Bladder microvascular endothelial cell (primary cell): Measurements from ENCODE around the gene RPS16. TPM values are rescaled to one million over a fixed set of nuclear protein-coding genes. Genes with fewer than 3 reads are reported as not detected.

Experiments
- total RNA-seq: library from RNA; depleted of rRNA; stranded (reverse); fragments of >200 nt; gene quantifications from 2 replicates; pipeline ENCODE4 v1.2.3, GENCODE V29; 2014

Gene RPS16
- 29.8 and 80.1 TPM in 2 replicates for total RNA-seq

GRCh38 chr19:39435499-39436349, at the start of gene RPS16:
Gene RPS16, minus strand, starts transcription at chr19:39435949. Its CDS starts 54 bp downstream, at chr19:39435895.

GRCh38 chr19:39480337-39481228, 44.8 kb upstream of the RPS16 start, which contains the start of gene TIMM50:
Gene TIMM50, plus strand, starts transcription at chr19:39480838. Its CDS starts 16 bp downstream, at chr19:39480854.

DNA sequence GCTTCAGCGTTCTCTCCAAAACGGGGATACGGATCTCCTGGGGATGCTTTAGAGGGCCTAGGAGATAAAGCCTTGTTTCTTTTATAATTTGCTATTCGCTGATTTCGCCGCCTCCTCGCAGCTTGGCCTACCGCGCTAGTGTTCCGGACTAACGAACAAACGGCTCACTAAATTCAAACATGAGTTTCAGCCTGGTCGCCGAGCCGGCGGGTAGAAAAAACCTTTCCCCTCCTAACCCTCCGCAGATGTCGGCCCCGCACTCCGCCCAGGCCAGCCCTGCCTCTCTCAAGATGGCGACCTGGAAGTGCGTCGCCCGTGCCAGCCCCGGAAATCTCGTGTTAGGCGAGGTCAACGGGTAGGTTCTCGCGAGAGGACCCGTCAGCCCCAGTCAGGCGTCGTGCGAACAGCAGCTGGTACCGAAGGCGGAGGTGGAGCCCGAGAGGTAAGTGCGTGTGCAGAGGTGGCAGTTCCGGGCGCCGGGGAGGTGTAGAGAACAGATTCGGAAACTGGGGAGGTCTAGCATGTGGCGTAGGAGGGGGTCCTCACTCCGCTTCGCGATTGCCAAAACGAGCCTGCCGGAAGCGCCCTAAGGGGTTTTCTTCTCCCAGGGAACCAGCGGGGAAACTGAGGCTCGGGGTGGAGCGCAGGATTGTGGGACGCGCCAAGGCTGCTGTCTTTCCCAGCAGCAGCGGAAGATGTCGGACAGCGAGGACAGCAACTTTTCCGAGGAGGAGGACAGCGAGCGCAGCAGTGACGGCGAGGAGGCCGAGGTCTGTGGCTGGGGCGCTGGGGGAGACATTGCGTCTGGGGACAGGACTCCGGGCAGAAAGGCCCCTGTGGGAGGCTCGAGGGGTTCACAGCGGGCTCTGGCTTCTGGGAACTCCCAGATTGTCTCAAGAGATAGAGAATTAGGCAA, 9.7 kb upstream of the RPS16 start, which contains the start of gene SUPT5H:
Gene SUPT5H (plus strand): TSS at position 387 of the 916 bp plus-strand sequence. CDS start 309 bp downstream, at position 696.

GRCh38 chr19:39412100-39412866, 23.5 kb downstream of the RPS16 start, which contains the start of gene PLEKHG2:
Gene PLEKHG2, plus strand, starts transcription at chr19:39412669. Its CDS starts 1,418 bp downstream, at chr19:39414087.

DNA sequence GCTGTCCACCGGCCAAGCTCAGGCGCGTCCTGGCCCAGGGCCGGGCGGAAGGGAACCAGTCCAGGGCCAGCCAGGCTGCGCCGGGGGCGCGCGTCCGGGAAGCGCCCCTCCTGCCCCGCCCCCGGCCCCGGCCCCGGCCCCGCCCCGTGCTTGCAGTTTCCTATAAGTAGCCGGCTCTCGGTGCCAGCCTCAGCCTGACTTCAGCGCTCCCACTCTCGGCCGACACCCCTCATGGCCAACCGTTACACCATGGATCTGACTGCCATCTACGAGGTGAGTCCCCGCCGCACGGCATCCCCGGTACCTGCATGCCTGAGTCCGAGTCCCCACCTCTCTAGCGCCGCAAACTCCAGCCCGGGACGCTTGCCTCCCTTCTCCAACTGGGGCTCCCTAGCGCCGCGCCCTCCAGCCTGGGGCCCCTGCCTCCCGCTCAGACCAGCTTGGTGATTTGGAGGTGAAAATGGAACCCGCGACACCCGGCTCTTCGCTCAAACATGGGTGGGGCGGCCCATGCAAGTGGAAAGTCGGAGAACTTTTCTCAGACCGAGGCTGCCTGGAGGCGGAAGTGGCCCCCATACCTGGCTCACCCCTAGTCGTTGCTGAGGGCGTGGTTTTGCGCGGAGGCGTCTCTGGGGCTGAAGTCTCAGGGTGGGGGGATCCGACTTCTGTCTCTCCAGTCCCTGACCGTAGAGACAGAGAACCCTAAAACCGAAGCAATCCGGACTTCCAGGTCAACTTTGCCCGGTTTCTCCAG, 28.9 kb downstream of the RPS16 start, which contains the start of gene ZFP36:
Gene ZFP36 (plus strand): TSS at position 192 of the 754 bp plus-strand sequence. CDS start 58 bp downstream, at position 250.

GRCh38 chr19:39390751-39391437, 44.9 kb downstream of the RPS16 start, which contains the start of the genes MED29 and PAF1:
Gene MED29, plus strand, starts transcription at chr19:39391378. Its CDS starts 45 bp downstream, at chr19:39391423.
Gene PAF1, minus strand, starts transcription at chr19:39391106. Its CDS starts 242 bp downstream, at chr19:39390864.

Other genes starting within 250 kb of the RPS16 start
- not detected in 2 replicates for gene NCCRP1, start 239.0 kb downstream of the RPS16 start, total RNA-seq
- not detected in 2 replicates for gene SYCN, start 231.7 kb downstream of the RPS16 start, total RNA-seq
- gene IFNL3, start 190.9 kb downstream of the RPS16 start, total RNA-seq = not detected in 2 replicates
- not detected in 2 replicates for gene IFNL4, start 187.1 kb downstream of the RPS16 start, total RNA-seq
- not detected in 2 replicates for gene IFNL2, start 167.6 kb downstream of the RPS16 start, total RNA-seq
- gene IFNL1, start 139.5 kb downstream of the RPS16 start, total RNA-seq = not detected in 2 replicates
- gene LRFN1, start 115.1 kb downstream of the RPS16 start, total RNA-seq = 0.32 and 0.88 TPM in 2 replicates
- gene GMFG, start 99.9 kb downstream of the RPS16 start, total RNA-seq = 104 and 212 TPM in 2 replicates
- 23.3 and 39.3 TPM in 2 replicates for gene SAMD4B, start 93.5 kb downstream of the RPS16 start, total RNA-seq
- 31.6 and 34.5 TPM in 2 replicates for gene PAF1, start 44.8 kb downstream of the RPS16 start, total RNA-seq
- gene MED29, start 44.6 kb downstream of the RPS16 start, total RNA-seq = 8.7 and 11.2 TPM in 2 replicates
- gene ZFP36, start 29.1 kb downstream of the RPS16 start, total RNA-seq = 0.49 and 1.9 TPM in 2 replicates
- 7.8 and 24.2 TPM in 2 replicates for gene PLEKHG2, start 23.3 kb downstream of the RPS16 start, total RNA-seq
- gene SUPT5H, start 9.6 kb upstream of the RPS16 start, total RNA-seq = 39.0 and 72.6 TPM in 2 replicates
- 49.1 and 62.5 TPM in 2 replicates for gene TIMM50, start 44.9 kb upstream of the RPS16 start, total RNA-seq
- gene DLL3, start 63.0 kb upstream of the RPS16 start, total RNA-seq = 0.19 and 0.32 TPM in 2 replicates
- gene SELENOV, start 79.2 kb upstream of the RPS16 start, total RNA-seq = not detected in 2 replicates
- gene EID2B, start 96.9 kb upstream of the RPS16 start, total RNA-seq = 2.5 and 3.4 TPM in 2 replicates
- gene EID2, start 104.2 kb upstream of the RPS16 start, total RNA-seq = 12.5 and 12.9 TPM in 2 replicates
- not detected in 2 replicates for gene LGALS13, start 166.6 kb upstream of the RPS16 start, total RNA-seq
- not detected in 2 replicates for gene LGALS16, start 220.0 kb upstream of the RPS16 start, total RNA-seq